WTC11 (cell line): ENCODE results near the gene ASPN. TPM values are rescaled to one million over a fixed set of nuclear protein-coding genes. Genes with fewer than 3 reads are reported as not detected.

Experiments
- ATAC-seq: fragments of 200-7000 bp; cut with Tn5 transposase; 2 replicates; pipeline ENCODE4 v1.10.0; 2021; ENCODE audit warnings: mild to moderate bottlenecking, moderate library complexity
- CTCF ChIA-PET: fragments of 300-600 bp; sonication (Branson Sonifier 250); formaldehyde crosslinking; loops from one replicate; lab custom pipeline; 2021; ENCODE audit warnings: antibody characterized with exemption; lab: Charles Lee
- POLR2A ChIA-PET: fragments of 350-600 bp; sonication (Branson Sonifier 250); formaldehyde crosslinking; loops from one replicate; lab custom pipeline; 2021; ENCODE audit warnings: antibody characterized with exemption; lab: Charles Lee
- DNase-seq: peaks from one replicate; pipeline ENCODE4 v3.0.0; 2021; ENCODE audit warnings: low spot score
- H3K27ac Mint-ChIP-seq: 2 replicates; pipeline ENCODE4 v1.8.0; 2021; ENCODE audit warnings: mixed read lengths
- H3K27me3 Mint-ChIP-seq: 2 replicates; pipeline ENCODE4 v1.8.0; 2021; ENCODE audit warnings: low read depth, mild to moderate bottlenecking, moderate library complexity, mixed read lengths
- H3K36me3 Mint-ChIP-seq: 2 replicates; pipeline ENCODE4 v1.8.0; 2021; ENCODE audit warnings: mixed read lengths
- H3K4me1 Mint-ChIP-seq: 2 replicates; pipeline ENCODE4 v1.8.0; 2022; ENCODE audit warnings: mixed read lengths
- H3K4me3 Mint-ChIP-seq: 2 replicates; pipeline ENCODE4 v1.8.0; 2021; ENCODE audit warnings: mild to moderate bottlenecking, moderate library complexity, mixed read lengths
- H3K9me3 Mint-ChIP-seq: 2 replicates; pipeline ENCODE4 v1.8.0; 2021; ENCODE audit warnings: mixed read lengths
- CREB1 ChIP-seq: sonication (generic); formaldehyde crosslinking; IDR thresholded peaks from 2 replicates; pipeline ENCODE4 v1.8.0; 2023; ENCODE audit warnings: mild to moderate bottlenecking, missing genetic modification reagents
- ELF4 ChIP-seq: sonication (generic); formaldehyde crosslinking; IDR thresholded peaks from 2 replicates; pipeline ENCODE4 v1.8.1; 2022; ENCODE audit warnings: low read depth, mild to moderate bottlenecking, moderate library complexity, missing genetic modification reagents
- ESRRA ChIP-seq: sonication (generic); formaldehyde crosslinking; IDR thresholded peaks from 2 replicates; pipeline ENCODE4 v1.8.1; 2022; ENCODE audit warnings: mild to moderate bottlenecking, missing genetic modification reagents, borderline replicate concordance
- FOXK1 ChIP-seq: sonication (generic); formaldehyde crosslinking; IDR thresholded peaks from 2 replicates; pipeline ENCODE4 v1.8.0; 2022; ENCODE audit warnings: mild to moderate bottlenecking, moderate library complexity, missing genetic modification reagents
- HMGA2 ChIP-seq: fragments of 250-450 bp; sonication (Bioruptor Pico); IDR thresholded peaks from 2 replicates; pipeline ENCODE4 v1.4.0; 2021; ENCODE audit warnings: mild to moderate bottlenecking, moderate library complexity
- HMGXB4 ChIP-seq: sonication (generic); formaldehyde crosslinking; IDR thresholded peaks from 2 replicates; pipeline ENCODE4 v1.8.1; 2023; ENCODE audit warnings: mild to moderate bottlenecking, moderate library complexity, missing genetic modification reagents
- MXD4 ChIP-seq: fragments of 250-450 bp; sonication (Bioruptor Pico); IDR thresholded peaks from 2 replicates; pipeline ENCODE4 v1.8.0; 2021; ENCODE audit warnings: mild to moderate bottlenecking, moderate library complexity, borderline replicate concordance
- NFE2L1 ChIP-seq: sonication (generic); formaldehyde crosslinking; IDR thresholded peaks from 2 replicates; pipeline ENCODE4 v1.8.1; 2023; ENCODE audit warnings: missing genetic modification reagents
- PRDM15 ChIP-seq: sonication (generic); formaldehyde crosslinking; IDR thresholded peaks from 2 replicates; pipeline ENCODE4 v1.8.0; 2022; ENCODE audit warnings: missing genetic modification reagents
- PRRX2 ChIP-seq: fragments of 250-450 bp; sonication (Bioruptor Pico); IDR thresholded peaks from 2 replicates; pipeline ENCODE4 v1.8.0; 2021; ENCODE audit warnings: mild to moderate bottlenecking
- RELA ChIP-seq: sonication (generic); formaldehyde crosslinking; IDR thresholded peaks from 2 replicates; pipeline ENCODE4 v1.8.1; 2022; ENCODE audit warnings: missing genetic modification reagents, mild to moderate bottlenecking, borderline replicate concordance
- TEAD1 ChIP-seq: sonication (generic); formaldehyde crosslinking; IDR thresholded peaks from 2 replicates; pipeline ENCODE4 v1.8.0; 2022; ENCODE audit warnings: mild to moderate bottlenecking, missing genetic modification reagents
- ZNF263 ChIP-seq: sonication (generic); formaldehyde crosslinking; IDR thresholded peaks from 2 replicates; pipeline ENCODE4 v1.8.1; 2022; ENCODE audit warnings: low read depth, mild to moderate bottlenecking, moderate library complexity, missing genetic modification reagents
- ZNF396 ChIP-seq: fragments of 250-450 bp; sonication (Bioruptor Pico); IDR thresholded peaks from 2 replicates; pipeline ENCODE4 v1.8.0; 2021; ENCODE audit warnings: mild to moderate bottlenecking, moderate library complexity, borderline replicate concordance
- ZNF512 ChIP-seq: sonication (generic); formaldehyde crosslinking; IDR thresholded peaks from 2 replicates; pipeline ENCODE4 v1.8.1; 2022; ENCODE audit warnings: missing genetic modification reagents, borderline replicate concordance
- total RNA-seq: library from RNA; stranded (reverse); gene quantifications from 3 replicates; pipeline ENCODE4 v1.2.3, GENCODE V29; 2021
- TF ChIP-seq, protein P1 (sequence below): sonication (generic); formaldehyde crosslinking; IDR thresholded peaks from 2 replicates; pipeline ENCODE4 v1.8.0; 2022; ENCODE audit warnings: mild to moderate bottlenecking, missing genetic modification reagents
- TF ChIP-seq, protein P2 (sequence below): fragments of 250-450 bp; sonication (Bioruptor Pico); IDR thresholded peaks from 2 replicates; pipeline ENCODE4 v1.9.0; 2021; ENCODE audit warnings: mild to moderate bottlenecking
- TF ChIP-seq, protein P3 (sequence below): fragments of 250-450 bp; sonication (Bioruptor Pico); IDR thresholded peaks from 2 replicates; pipeline ENCODE4 v1.9.0; 2021; ENCODE audit warnings: moderate library complexity, mild to moderate bottlenecking, inconsistent platforms, borderline replicate concordance
- TF ChIP-seq, protein P4 (sequence below): fragments of 250-450 bp; sonication (Bioruptor Pico); conservative IDR thresholded peaks from 2 replicates; pipeline ENCODE4 v1.9.0; 2021; ENCODE audit warnings: mild to moderate bottlenecking

ASPN gene
- total RNA-seq, 1 experiment from 2014 or later, result not detected

DNA sequence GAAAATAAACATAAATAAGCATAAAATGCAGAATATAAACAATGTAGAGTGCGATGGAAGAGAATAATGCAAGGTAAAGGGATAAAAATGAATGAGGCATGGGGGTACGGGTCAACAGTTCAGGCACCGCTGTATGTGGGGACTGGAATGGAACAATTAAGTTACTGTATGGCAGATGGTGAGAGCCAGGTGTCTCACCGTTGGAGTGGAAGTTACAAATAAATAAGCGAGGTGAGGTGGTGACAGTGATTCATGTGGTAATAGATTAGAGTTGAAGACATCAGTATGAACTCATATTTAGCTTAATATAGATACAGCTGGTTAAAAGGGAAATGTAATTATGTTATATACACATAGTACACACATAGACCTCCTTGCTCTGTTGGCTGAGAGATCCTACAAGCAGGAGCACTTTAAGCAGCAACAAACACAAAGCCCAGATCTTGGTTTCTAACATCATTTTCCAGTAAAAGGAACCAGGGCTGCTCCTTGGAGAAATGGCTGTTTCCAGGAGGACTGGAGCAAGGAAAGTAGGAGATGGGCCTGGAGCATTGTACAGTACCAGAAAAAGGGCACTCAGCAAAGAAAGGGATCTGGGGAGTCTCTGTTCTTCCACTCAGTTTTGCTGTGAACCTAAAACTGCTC is 55.7 kb downstream of the ASPN start:
- H3K4me3 Mint-ChIP-seq, result no peak overlapping the region
- ChIA-PET CTCF (no interaction called here), POLR2A (no interaction called here)
- ATAC-seq (no peak), DNase-seq (no peak)
- H3K27me3 Mint-ChIP-seq, result no peaks in the 10 kb centered on the region; the same call in 1 of the 2 replicates
- H3K4me1 Mint-ChIP-seq, result no peaks in the 10 kb centered on the region
- no peaks in the 10 kb centered on the region; the same call in 1 of the 2 replicates for H3K36me3 Mint-ChIP-seq
- no peaks in the 10 kb centered on the region for H3K9me3 Mint-ChIP-seq
- TF ChIP-seq TEAD1 (CRISPR knock-in tag), result no peak
- TF ChIP-seq FOXK1 (CRISPR knock-in tag), result no peak
- TF ChIP-seq NFE2L1 (CRISPR knock-in tag), result no peak
- TF ChIP-seq, protein P1, sequence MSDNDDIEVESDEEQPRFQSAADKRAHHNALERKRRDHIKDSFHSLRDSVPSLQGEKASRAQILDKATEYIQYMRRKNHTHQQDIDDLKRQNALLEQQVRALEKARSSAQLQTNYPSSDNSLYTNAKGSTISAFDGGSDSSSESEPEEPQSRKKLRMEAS (CRISPR knock-in tag), result no peak
- no peak for TF ChIP-seq HMGA2 (CRISPR knock-in tag)
- no peak for TF ChIP-seq ZNF263 (CRISPR knock-in tag)
- no peak for TF ChIP-seq ZNF512 (CRISPR knock-in tag)
- TF ChIP-seq, protein P2, sequence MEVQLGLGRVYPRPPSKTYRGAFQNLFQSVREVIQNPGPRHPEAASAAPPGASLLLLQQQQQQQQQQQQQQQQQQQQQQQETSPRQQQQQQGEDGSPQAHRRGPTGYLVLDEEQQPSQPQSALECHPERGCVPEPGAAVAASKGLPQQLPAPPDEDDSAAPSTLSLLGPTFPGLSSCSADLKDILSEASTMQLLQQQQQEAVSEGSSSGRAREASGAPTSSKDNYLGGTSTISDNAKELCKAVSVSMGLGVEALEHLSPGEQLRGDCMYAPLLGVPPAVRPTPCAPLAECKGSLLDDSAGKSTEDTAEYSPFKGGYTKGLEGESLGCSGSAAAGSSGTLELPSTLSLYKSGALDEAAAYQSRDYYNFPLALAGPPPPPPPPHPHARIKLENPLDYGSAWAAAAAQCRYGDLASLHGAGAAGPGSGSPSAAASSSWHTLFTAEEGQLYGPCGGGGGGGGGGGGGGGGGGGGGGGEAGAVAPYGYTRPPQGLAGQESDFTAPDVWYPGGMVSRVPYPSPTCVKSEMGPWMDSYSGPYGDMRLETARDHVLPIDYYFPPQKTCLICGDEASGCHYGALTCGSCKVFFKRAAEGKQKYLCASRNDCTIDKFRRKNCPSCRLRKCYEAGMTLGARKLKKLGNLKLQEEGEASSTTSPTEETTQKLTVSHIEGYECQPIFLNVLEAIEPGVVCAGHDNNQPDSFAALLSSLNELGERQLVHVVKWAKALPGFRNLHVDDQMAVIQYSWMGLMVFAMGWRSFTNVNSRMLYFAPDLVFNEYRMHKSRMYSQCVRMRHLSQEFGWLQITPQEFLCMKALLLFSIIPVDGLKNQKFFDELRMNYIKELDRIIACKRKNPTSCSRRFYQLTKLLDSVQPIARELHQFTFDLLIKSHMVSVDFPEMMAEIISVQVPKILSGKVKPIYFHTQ (CRISPR knock-in tag), result no peak
- no peak for TF ChIP-seq HMGXB4 (CRISPR knock-in tag)
- no peak for TF ChIP-seq RELA (CRISPR knock-in tag)
- no peak for TF ChIP-seq PRRX2 (CRISPR knock-in tag)
- H3K27ac Mint-ChIP-seq, result no peak overlapping the region

DNA sequence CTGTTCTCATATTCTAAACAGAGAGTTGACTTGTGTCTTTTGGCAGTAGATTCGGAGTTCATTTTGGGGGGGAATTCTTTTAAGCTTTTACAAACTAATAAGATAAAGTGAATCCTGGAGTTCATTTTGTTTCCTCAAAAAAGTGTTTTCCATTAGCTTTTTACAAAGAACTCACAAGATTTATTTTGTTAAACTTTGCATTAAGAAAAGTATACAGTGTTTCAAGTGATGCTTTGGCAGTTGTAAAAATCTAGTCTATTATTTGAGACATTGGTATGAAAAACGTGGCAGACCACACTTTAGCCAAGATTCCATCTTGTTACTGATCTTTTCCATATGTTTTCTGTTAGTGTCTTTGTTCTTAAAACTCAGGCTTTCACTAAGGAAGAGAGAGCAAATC is 56.8 kb downstream of the ASPN start:
- no peak for DNase-seq

More for the DNA sequence above, 56.8 kb downstream of the ASPN start:
- Mint-ChIP-seq H3K27ac (no peak overlapping the region), H3K4me3 (no peak overlapping the region), H3K27me3 (no peaks in the 10 kb centered on the region; the same call in 1 of the 2 replicates), H3K4me1 (no peaks in the 10 kb centered on the region; the same call in 1 of the 2 replicates), H3K36me3 (no peaks in the 10 kb centered on the region), H3K9me3 (no peaks in the 10 kb centered on the region)
- TF ChIP-seq ESRRA (CRISPR knock-in tag), result no peak
- TF ChIP-seq CREB1, result no peak
- TF ChIP-seq, protein P3, sequence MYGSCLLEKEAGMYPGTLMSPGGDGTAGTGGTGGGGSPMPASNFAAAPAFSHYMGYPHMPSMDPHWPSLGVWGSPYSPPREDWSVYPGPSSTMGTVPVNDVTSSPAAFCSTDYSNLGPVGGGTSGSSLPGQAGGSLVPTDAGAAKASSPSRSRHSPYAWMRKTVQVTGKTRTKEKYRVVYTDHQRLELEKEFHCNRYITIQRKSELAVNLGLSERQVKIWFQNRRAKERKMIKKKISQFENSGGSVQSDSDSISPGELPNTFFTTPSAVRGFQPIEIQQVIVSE (CRISPR knock-in tag), result no peak
- TF ChIP-seq PRDM15 (CRISPR knock-in tag), result no peak
- TF ChIP-seq MXD4 (CRISPR knock-in tag), result no peak
- TF ChIP-seq ZNF396 (CRISPR knock-in tag), result no peak
- TF ChIP-seq ELF4, result no peak
- no peak for TF ChIP-seq RELA (CRISPR knock-in tag)
- TF ChIP-seq FOXK1 (CRISPR knock-in tag), result no peak
- TF ChIP-seq, protein P4, sequence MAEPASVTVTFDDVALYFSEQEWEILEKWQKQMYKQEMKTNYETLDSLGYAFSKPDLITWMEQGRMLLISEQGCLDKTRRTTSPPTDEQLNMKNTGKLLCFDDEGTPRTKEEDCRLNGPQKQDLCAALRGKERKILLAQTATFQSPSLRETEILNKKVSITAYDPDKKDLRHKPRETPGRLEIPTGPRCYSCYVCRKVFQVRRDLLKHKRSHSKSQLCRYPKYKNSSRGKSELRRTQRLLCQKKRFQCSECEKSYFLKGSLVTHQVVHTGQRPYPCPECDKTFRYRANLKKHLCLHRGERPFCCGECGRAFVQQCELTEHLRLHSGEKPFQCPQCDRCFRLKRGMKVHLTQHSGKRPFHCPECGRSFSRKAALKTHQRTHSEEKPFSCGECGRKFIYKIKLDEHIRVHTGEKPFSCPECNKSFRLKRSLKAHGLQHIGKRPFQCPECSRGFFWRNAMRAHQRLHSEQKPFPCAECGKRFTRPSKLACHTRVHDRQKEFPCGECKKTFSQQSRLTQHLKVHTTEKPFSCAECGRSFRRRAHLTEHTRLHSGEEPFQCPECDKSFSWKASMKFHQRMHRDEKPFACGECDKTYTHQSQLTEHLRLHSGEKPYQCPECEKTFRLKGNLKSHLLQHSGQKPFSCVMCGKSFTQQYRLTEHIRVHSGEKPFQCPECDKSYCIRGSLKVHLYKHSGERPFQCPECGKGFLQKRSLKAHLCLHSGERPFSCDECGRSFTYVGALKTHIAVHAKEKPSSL (CRISPR knock-in tag), result no peak
- no peak for TF ChIP-seq ZNF512 (CRISPR knock-in tag)
- ChIA-PET CTCF (no interaction called here), POLR2A (no interaction called here)
- ATAC-seq, result no peak
